Mesenchymal stem cell (in vitro differentiated cells and primary cell): Measurements from ENCODE around the gene LINGO4.

Experiments
- DNase-seq: peaks from one replicate; pipeline ENCODE4 v3.0.0-alpha.2; 2013
- H2AFZ ChIP-seq: one replicate; pipeline ENCODE4 v1.6.1; 2013; ENCODE audit warnings: low read depth, mild to moderate bottlenecking, control low read depth, inconsistent platforms, low read length, moderate library complexity
- H2AK5ac ChIP-seq: 2 replicates; pipeline ENCODE4 v1.6.1; 2013; ENCODE audit warnings: low read length, moderate library complexity, mild to moderate bottlenecking, inconsistent platforms; ENCODE audit not compliant: severe bottlenecking
- H2BK120ac ChIP-seq: one replicate; pipeline ENCODE4 v1.6.1; 2013; ENCODE audit warnings: low read depth, mild to moderate bottlenecking, inconsistent platforms, low read length, moderate library complexity
- H2BK12ac ChIP-seq, 2 experiments: one replicate each; pipeline ENCODE4 v1.6.1; 2013; ENCODE audit warnings: inconsistent platforms in 2 of 2, low read length in 2 of 2, mild to moderate bottlenecking in 2 of 2, moderate library complexity in 2 of 2, control low read depth in 1 of 2
- H2BK15ac ChIP-seq: one replicate; pipeline ENCODE4 v1.6.1; 2013; ENCODE audit warnings: mild to moderate bottlenecking, low read depth, inconsistent platforms; ENCODE audit not compliant: poor library complexity, severe bottlenecking
- H2BK5ac ChIP-seq: 2 replicates; pipeline ENCODE4 v1.6.1; 2013; ENCODE audit warnings: low read depth, mild to moderate bottlenecking, low read length, control low read depth, inconsistent platforms; ENCODE audit not compliant: poor library complexity, severe bottlenecking
- H3K14ac ChIP-seq, 2 experiments: one replicate each; pipeline ENCODE4 v1.6.1; 2013; ENCODE audit warnings: inconsistent platforms in 2 of 2, low read length in 2 of 2, control low read depth in 1 of 2, mild to moderate bottlenecking in 1 of 2, moderate library complexity in 1 of 2
- H3K18ac ChIP-seq, 2 experiments: one replicate each; pipeline ENCODE4 v1.6.1; 2013; ENCODE audit warnings: inconsistent platforms in 2 of 2, low read length in 2 of 2, control low read depth in 1 of 2, low read depth in 1 of 2, mild to moderate bottlenecking in 1 of 2
- H3K23ac ChIP-seq, 2 experiments: one replicate each; pipeline ENCODE4 v1.6.1; 2013; ENCODE audit warnings: inconsistent platforms in 2 of 2, low read length in 2 of 2, mild to moderate bottlenecking in 2 of 2, moderate library complexity in 2 of 2, control low read depth in 1 of 2
- H3K27ac ChIP-seq: 2 replicates; pipeline ENCODE4 v1.5.1; 2013; ENCODE audit warnings: mild to moderate bottlenecking, moderate library complexity, low read length, control low read depth, inconsistent platforms; ENCODE audit not compliant: poor library complexity, severe bottlenecking
- H3K27me3 ChIP-seq, 2 experiments: 2 replicates each; pipeline versions ENCODE4 v1.6.1 to v1.7.0; 2013; ENCODE audit warnings: low read length in 2 of 2, mild to moderate bottlenecking in 2 of 2, moderate library complexity in 2 of 2, control low read depth in 1 of 2, inconsistent platforms in 1 of 2; ENCODE audit not compliant: control insufficient read depth in 1 of 2, insufficient read depth in 1 of 2
- H3K36me3 ChIP-seq, 2 experiments: 2 replicates each; pipeline versions ENCODE4 v1.6.1 to v1.7.0; 2013; ENCODE audit warnings: low read length in 2 of 2, control low read depth in 1 of 2, inconsistent platforms in 1 of 2, low read depth in 1 of 2, mild to moderate bottlenecking in 1 of 2; ENCODE audit not compliant: insufficient read depth in 2 of 2, control insufficient read depth in 1 of 2
- H3K4ac ChIP-seq, 2 experiments: one replicate each; pipeline ENCODE4 v1.6.1; 2013; ENCODE audit warnings: inconsistent platforms in 2 of 2, low read length in 2 of 2, mild to moderate bottlenecking in 2 of 2, moderate library complexity in 2 of 2, control low read depth in 1 of 2, low read depth in 1 of 2
- H3K4me1 ChIP-seq: 2 replicates; pipeline ENCODE4 v1.6.1; 2013; ENCODE audit warnings: low read depth, low read length, control low read depth; ENCODE audit not compliant: control insufficient read depth, insufficient read depth
- H3K4me2 ChIP-seq: 2 replicates; pipeline ENCODE4 v1.6.1; 2013; ENCODE audit warnings: low read length, mild to moderate bottlenecking, inconsistent platforms; ENCODE audit not compliant: poor library complexity, severe bottlenecking
- H3K4me3 ChIP-seq, 2 experiments: 2 replicates each; pipeline versions ENCODE4 v1.5.1 to v1.7.0; 2013; ENCODE audit warnings: low read length in 2 of 2, mild to moderate bottlenecking in 2 of 2, control low read depth in 1 of 2, low read depth in 1 of 2; ENCODE audit not compliant: insufficient read depth in 1 of 2
- H3K79me1 ChIP-seq: replicated peaks from 2 replicates; pipeline ENCODE4 v1.6.1; 2013; ENCODE audit warnings: mild to moderate bottlenecking, control low read depth, low read length, inconsistent platforms; ENCODE audit not compliant: poor library complexity, severe bottlenecking
- H3K9ac ChIP-seq: 2 replicates; pipeline ENCODE4 v1.7.0; 2013; ENCODE audit warnings: mild to moderate bottlenecking, low read length, moderate library complexity
- H3K9me3 ChIP-seq: 2 replicates; pipeline ENCODE4 v1.7.0; 2013; ENCODE audit warnings: mild to moderate bottlenecking, low read length; ENCODE audit not compliant: control insufficient read depth
- H4K8ac ChIP-seq: one replicate; pipeline ENCODE4 v1.6.1; 2013; ENCODE audit warnings: inconsistent platforms, mild to moderate bottlenecking, low read length, moderate library complexity
- H4K91ac ChIP-seq: one replicate; pipeline ENCODE4 v1.6.1; 2013; ENCODE audit warnings: mild to moderate bottlenecking, low read length, inconsistent platforms
- WGBS: methylation state at CpG from one replicate; pipeline ENCODE4 v1.1.7; 2013; ENCODE audit warnings: mixed read lengths; 5-methylcytosine and 5-hydroxymethylcytosine counted together

Gene LINGO4

DNA sequence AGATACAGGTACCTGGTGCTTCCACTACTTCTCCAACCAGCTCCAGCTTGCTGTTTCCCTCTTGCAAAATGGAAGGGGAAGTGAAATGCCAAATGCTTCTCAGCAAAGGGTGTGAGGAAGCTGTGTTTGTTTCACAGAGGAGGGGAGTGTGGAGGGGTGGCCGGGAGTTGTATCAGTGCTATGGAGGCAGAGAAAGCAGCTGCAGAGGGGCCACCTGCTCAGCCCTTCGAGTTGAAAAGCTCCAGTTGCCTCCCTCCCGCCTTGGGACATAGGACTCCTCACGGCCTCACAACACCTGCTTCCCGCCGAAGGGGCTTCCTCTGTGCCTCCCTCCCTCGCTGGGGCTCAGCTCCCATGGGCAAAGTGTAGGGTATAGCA lies 12.1 kb upstream of the LINGO4 start:
- Histone ChIP-seq H2BK120ac (no peak overlapping the region), H2AK5ac (no peak overlapping the region), H4K91ac (no peak overlapping the region), H3K27ac (no peak overlapping the region), H3K27me3 (peaks cover 60 to 73% of the 10 kb centered on the region in 2 experiments), H3K4me2 (no peak overlapping the region), H3K14ac (no peak overlapping the region), H2BK15ac (no peak overlapping the region), H3K4me3 (no peak overlapping the region), H3K4ac (no peak overlapping the region), H2BK5ac (no peak overlapping the region), H2AFZ (no peak overlapping the region), H3K9ac (no peak overlapping the region), H4K8ac (no peak overlapping the region), H3K36me3 (no peaks in the 10 kb centered on the region), H3K79me1 (no peaks in the 10 kb centered on the region), H3K23ac (no peak overlapping the region), H2BK12ac (no peak overlapping the region), H3K18ac (no peak overlapping the region), H3K9me3 (no peaks in the 10 kb centered on the region), H3K4me1 (no peaks in the 10 kb centered on the region)
- WGBS = 87% methylated on average over 6 of the region's 7 CpGs
- DNase-seq = no peak

DNA sequence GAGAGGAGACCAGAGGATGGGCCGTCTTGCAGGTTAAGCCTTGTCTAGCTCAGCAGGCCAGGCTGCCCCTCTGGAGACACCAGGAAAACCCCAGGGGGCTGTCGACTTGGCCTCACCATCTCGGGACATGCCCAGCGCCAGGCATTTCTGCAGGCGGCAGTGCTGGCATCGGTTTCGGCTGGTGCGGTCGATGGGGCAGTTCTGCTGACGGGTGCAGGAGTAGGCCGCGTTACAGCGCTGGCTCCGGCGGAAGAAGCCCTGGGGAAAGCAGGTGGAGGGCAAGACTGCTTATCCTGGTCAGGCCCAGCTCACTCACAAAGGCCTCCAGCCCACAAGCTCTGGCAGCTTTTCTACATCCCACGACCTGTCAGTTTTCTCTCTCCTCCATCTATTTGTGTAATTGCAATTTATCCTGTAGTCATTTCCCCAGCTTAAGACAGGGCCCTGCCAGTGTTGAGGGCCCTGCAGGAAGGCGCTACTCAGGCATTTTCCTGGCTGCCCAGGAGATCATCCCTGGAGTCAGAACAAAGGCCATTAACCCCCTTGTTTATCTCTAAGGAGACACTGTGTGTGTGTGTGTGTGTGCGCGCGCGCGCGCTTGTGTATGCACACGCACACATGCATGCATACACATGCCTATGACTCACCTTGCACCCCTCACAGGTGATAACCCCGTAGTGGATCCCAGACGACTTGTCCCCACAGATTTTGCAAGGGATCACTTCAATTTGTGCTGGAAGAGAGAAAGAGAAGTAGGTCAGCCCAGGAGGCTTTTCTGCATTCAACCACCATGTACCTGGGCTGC lies 11.5 kb upstream of the LINGO4 start:
- Histone ChIP-seq H2AFZ (no peak overlapping the region), H3K9ac (no peak overlapping the region), H2BK12ac (no peak overlapping the region), H3K4me3 (no peak overlapping the region), H3K9me3 (no peaks in the 10 kb centered on the region), H3K36me3 (no peaks in the 10 kb centered on the region), H3K79me1 (no peaks in the 10 kb centered on the region), H4K8ac (no peak overlapping the region), H3K18ac (no peak overlapping the region), H3K14ac (no peak overlapping the region), H2AK5ac (no peak overlapping the region), H3K4ac (no peak overlapping the region), H3K4me1 (no peaks in the 10 kb centered on the region), H3K23ac (no peak overlapping the region), H2BK5ac (no peak overlapping the region), H4K91ac (no peak overlapping the region), H3K27ac (no peak overlapping the region), H3K27me3 (peaks cover 58 to 69% of the 10 kb centered on the region in 2 experiments), H2BK15ac (no peak overlapping the region), H2BK120ac (no peak overlapping the region), H3K4me2 (no peak overlapping the region)
- 91% methylated on average over 17 of the region's 26 CpGs for WGBS
- no peak for DNase-seq

DNA sequence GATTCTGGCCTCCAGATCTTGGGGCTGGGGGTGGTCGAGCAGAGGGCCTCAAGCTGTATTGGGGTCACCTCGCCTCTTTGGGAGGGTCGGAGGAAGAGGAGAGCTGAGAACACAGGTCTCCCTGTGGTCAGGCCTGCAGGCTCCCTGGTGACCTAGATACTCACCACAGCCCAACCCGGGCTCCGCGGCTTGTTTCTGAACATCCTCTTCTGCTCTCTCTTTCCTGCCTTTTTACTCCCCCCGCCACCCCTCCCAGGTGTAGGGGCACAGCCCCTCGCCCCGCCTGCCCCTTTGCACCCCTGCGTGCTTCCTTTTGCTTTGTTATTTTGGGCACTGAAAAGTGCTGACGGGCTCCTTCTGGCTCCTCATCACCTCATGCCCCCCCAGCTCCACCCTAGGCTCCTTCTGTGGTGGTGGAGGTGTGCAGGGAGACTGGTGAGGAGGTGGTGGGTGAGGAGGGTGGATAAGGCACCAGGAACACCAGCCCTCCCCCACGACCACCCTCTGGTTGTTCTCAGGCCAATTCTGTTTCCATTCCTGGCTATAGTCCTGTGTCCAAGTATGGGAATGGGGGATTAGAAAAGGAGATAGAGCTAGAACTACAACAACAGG lies 10.6 kb upstream of the LINGO4 start:
- H3K4me1 ChIP-seq = no peaks in the 10 kb centered on the region
- no peak overlapping the region for H3K27ac ChIP-seq
- no peak overlapping the region for H4K91ac ChIP-seq
- H2BK120ac ChIP-seq = no peak overlapping the region
- H3K18ac ChIP-seq = no peak overlapping the region
- H3K4me2 ChIP-seq = no peak overlapping the region
- peak overlapping the region in 1 of 2 experiments; percentile 9 for H3K23ac ChIP-seq
- no peak overlapping the region for H4K8ac ChIP-seq
- no peak overlapping the region for H3K4ac ChIP-seq
- no peak overlapping the region for H2AK5ac ChIP-seq
- no peak overlapping the region for H3K14ac ChIP-seq
- H2AFZ ChIP-seq = no peak overlapping the region
- H3K79me1 ChIP-seq = no peaks in the 10 kb centered on the region
- H2BK15ac ChIP-seq = no peak overlapping the region
- DNase-seq = no peak
- H3K4me3 ChIP-seq = no peak overlapping the region
- WGBS = 81% methylated on average over 8 of the region's 12 CpGs
- H3K27me3 ChIP-seq = peaks cover 55 to 72% of the 10 kb centered on the region in 2 experiments
- no peaks in the 10 kb centered on the region for H3K9me3 ChIP-seq
- H2BK5ac ChIP-seq = no peak overlapping the region
- no peak overlapping the region for H3K9ac ChIP-seq
- H2BK12ac ChIP-seq = no peak overlapping the region
- H3K36me3 ChIP-seq = no peaks in the 10 kb centered on the region

DNA sequence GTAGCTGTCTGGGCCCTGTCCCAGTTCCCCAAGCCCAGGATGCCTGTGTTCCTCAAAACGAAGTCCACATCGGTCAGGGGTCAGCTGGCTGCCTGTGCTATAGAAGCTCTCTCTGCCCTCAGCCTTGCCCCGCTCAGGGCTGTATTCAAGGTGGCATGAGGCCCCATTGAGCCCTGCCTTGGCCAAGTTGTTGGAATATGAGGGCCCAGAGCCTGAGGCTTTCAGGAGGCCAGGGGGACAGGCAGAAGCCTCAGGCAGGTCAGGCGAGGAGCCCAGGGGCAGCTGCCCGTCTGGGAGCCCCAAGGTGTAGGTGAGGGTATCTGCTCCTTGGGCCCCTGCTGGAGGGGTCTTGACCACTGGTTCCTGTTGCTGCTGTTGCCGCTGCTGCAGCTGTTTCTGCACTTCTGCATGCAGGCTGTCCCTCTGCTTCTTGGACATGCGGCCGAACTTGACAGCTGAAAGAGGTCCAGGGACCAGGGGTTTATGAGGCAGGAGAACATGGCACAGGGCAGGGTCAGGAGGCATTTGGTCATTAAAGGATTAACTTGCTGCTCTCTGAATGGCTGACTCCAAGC lies 9.8 kb upstream of the LINGO4 start:
- Histone ChIP-seq H2AK5ac (no peak overlapping the region), H3K23ac (no peak overlapping the region), H3K4ac (no peak overlapping the region), H2BK5ac (no peak overlapping the region), H3K27ac (no peak overlapping the region), H3K14ac (no peak overlapping the region), H3K9ac (no peak overlapping the region), H3K4me1 (no peaks in the 10 kb centered on the region), H2BK15ac (peak overlapping the region; percentile 8), H3K27me3 (peaks cover 55 to 69% of the 10 kb centered on the region in 2 experiments), H3K9me3 (no peaks in the 10 kb centered on the region), H3K4me3 (no peak overlapping the region), H2BK120ac (no peak overlapping the region), H3K36me3 (no peaks in the 10 kb centered on the region), H3K79me1 (no peaks in the 10 kb centered on the region), H2AFZ (no peak overlapping the region), H2BK12ac (no peak overlapping the region), H3K18ac (no peak overlapping the region), H4K91ac (no peak overlapping the region), H4K8ac (no peak overlapping the region), H3K4me2 (no peak overlapping the region)
- DNase-seq = no peak
- WGBS = 74% methylated on average over 8 of the region's 8 CpGs
